Measurements from ENCODE around the gene TAF1. TPM values are rescaled to one million over a fixed set of nuclear protein-coding genes. Genes with fewer than 3 reads are reported as not detected.
"Not testable (repeated sequence)": the region's sequence is repeated elsewhere in the genome, so short reads cannot be mapped to it uniquely, and the experiment has no call there.

Gene TAF1
- polyA plus RNA-seq, 1 experiment: 21.5 TPM

DNA sequence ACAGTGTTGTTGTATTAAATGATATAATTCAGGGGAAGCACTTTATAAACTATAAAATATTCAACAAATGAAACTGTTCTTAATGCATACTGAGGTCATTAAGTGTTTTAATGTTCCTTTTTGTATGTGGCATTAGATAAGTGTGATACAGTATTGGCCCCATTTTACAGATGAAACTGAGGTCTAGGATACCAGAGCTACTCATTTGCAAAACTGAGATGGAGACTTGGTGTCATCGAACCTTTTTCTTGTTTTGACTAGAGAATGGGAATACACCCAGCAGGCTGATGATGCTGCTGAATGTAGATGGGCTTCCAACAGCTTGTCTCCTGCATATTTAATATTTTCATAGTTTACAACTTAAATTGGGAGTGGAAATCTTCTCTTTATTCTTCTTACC is 34.6 kb downstream of the TAF1 start:
- ChIA-PET POLR2A (no interaction called here), CTCF (no interaction called here)
- Histone ChIP-seq H3K4me3 (ENCODE audit: low read depth, low read length) (no peak overlapping the region), H3K9me3 (ENCODE audit: control insufficient read depth, insufficient read depth, low read length) (no peaks in the 10 kb centered on the region), H3K27ac (ENCODE audit: low read depth, low read length) (no peak overlapping the region), H3K27me3 (ENCODE audit: control insufficient read depth, insufficient read depth, low read length) (no peaks in the 10 kb centered on the region)
- TF ChIP-seq, protein P1, sequence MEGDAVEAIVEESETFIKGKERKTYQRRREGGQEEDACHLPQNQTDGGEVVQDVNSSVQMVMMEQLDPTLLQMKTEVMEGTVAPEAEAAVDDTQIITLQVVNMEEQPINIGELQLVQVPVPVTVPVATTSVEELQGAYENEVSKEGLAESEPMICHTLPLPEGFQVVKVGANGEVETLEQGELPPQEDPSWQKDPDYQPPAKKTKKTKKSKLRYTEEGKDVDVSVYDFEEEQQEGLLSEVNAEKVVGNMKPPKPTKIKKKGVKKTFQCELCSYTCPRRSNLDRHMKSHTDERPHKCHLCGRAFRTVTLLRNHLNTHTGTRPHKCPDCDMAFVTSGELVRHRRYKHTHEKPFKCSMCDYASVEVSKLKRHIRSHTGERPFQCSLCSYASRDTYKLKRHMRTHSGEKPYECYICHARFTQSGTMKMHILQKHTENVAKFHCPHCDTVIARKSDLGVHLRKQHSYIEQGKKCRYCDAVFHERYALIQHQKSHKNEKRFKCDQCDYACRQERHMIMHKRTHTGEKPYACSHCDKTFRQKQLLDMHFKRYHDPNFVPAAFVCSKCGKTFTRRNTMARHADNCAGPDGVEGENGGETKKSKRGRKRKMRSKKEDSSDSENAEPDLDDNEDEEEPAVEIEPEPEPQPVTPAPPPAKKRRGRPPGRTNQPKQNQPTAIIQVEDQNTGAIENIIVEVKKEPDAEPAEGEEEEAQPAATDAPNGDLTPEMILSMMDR (IDR thresholded peaks at IDR 0.05; ENCODE audit: low read depth, low read length): no peak
- DNase-seq (ENCODE audit: low read depth, low spot score): no peak

DNA sequence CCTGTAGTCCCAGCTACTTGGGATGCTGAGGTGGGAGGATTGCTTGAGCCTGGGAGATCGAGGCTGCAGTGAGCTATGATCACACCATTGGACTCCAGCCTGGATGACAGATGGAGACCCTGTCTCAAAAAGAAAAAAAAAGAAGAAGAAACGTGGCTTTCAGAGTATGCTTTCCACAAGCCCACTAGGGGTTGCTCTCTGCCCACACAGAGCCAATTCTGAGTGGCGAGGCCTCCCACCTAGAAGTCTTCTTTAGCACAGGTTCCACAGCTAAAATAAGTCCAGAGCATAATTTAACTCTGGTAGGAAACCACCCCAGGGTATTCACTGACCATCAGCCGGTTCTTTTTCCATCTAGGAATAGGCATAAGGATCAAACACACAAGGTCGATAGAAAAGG is 50.1 kb downstream of the TAF1 start:
- DNase-seq (ENCODE audit: low read depth, low spot score); CTCF ChIA-PET; H3K4me3 ChIP-seq (ENCODE audit: low read depth, low read length); H3K9me3 ChIP-seq (ENCODE audit: control insufficient read depth, insufficient read depth, low read length); POLR2A ChIA-PET; H3K27ac ChIP-seq (ENCODE audit: low read depth, low read length); H3K27me3 ChIP-seq (ENCODE audit: control insufficient read depth, insufficient read depth, low read length): not testable (repeated sequence)

DNA sequence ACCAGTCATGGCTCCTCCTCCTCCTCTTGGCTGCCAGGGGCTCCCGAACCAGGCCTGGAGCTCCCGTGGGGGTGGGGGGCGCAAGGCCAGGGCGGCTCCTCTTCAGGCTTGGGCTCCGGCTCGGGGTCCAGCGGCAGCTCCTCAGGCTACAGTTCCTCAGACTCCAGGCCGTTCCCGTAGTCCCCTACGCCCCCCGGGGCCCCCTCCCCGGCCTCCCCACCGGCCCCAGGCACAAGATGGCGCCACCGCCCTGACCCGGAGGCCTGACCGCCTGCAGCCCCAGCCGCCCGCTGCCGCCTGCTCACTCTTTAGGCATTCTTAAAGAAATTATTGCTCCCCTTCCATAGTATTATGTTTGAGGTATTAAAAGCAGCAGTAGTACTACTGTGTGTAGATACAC is 54.5 kb downstream of the TAF1 start:
- ChIA-PET POLR2A (no interaction called here), CTCF (no interaction called here)
- no peaks in the 10 kb centered on the region for H3K9me3 ChIP-seq (ENCODE audit: control insufficient read depth, insufficient read depth, low read length)
- H3K27me3 ChIP-seq (ENCODE audit: control insufficient read depth, insufficient read depth, low read length): no peaks in the 10 kb centered on the region
- no peak for DNase-seq (ENCODE audit: low read depth, low spot score)
- TF ChIP-seq, protein P1 (IDR thresholded peaks at IDR 0.05; ENCODE audit: low read depth, low read length): no peak
- H3K4me3 ChIP-seq (ENCODE audit: low read depth, low read length): no peak overlapping the region
- H3K27ac ChIP-seq (ENCODE audit: low read depth, low read length): no peak overlapping the region

DNA sequence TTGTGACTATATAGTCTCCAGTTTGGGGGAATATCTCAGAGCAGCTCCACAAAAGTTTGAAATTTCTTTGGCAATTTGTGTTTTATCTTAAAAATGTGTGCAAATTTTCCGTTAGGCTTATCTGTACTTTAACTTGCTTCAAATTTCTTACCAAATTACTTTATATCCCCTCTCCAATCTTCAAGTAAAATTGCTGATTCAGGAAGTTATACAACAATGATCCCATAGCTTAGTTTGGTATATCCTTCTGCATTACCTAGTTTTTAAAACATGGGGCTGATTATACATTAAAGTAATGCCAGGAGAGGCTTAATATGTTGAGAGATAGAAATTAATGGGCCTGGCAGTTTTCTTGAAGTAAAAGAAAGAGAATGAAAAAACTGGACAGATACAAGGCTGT is 66.6 kb downstream of the TAF1 start:
- POLR2A ChIA-PET: no interaction called here
- no peak for DNase-seq (ENCODE audit: low read depth, low spot score)
- Histone ChIP-seq H3K27me3 (ENCODE audit: control insufficient read depth, insufficient read depth, low read length) (no peaks in the 10 kb centered on the region), H3K27ac (ENCODE audit: low read depth, low read length) (no peak overlapping the region), H3K4me3 (ENCODE audit: low read depth, low read length) (no peak overlapping the region), H3K9me3 (ENCODE audit: control insufficient read depth, insufficient read depth, low read length) (no peaks in the 10 kb centered on the region)
- TF ChIP-seq, protein P1 (IDR thresholded peaks at IDR 0.05; ENCODE audit: low read depth, low read length): no peak
- CTCF ChIA-PET: no interaction called here

DNA sequence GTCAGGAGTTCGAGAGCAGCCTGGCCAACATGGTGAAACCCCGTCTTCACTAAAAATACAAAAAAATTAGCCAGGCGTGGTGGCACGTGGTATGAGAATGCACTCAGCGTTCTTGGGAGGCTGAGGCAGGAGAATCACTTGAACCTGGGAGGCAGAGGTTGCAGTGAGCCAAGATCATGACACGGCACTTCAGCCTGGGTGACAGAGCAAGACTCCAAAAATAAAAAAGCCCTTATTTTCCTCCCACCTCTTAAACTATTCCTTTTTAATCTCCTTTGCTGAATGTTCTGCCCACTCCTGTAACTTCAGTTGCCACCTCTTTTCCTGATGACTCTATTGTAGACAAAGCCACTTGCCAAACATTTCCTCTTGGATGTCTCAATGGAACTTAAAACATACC is 72.6 kb downstream of the TAF1 start:
- Histone ChIP-seq H3K4me3 (ENCODE audit: low read depth, low read length) (no peak overlapping the region), H3K9me3 (ENCODE audit: control insufficient read depth, insufficient read depth, low read length) (no peaks in the 10 kb centered on the region), H3K27me3 (ENCODE audit: control insufficient read depth, insufficient read depth, low read length) (no peaks in the 10 kb centered on the region), H3K27ac (ENCODE audit: low read depth, low read length) (no peak overlapping the region)
- CTCF ChIA-PET: no interaction called here
- TF ChIP-seq, protein P1 (IDR thresholded peaks at IDR 0.05; ENCODE audit: low read depth, low read length): no peak
- POLR2A ChIA-PET: no interaction called here
- no peak for DNase-seq (ENCODE audit: low read depth, low spot score)

DNA sequence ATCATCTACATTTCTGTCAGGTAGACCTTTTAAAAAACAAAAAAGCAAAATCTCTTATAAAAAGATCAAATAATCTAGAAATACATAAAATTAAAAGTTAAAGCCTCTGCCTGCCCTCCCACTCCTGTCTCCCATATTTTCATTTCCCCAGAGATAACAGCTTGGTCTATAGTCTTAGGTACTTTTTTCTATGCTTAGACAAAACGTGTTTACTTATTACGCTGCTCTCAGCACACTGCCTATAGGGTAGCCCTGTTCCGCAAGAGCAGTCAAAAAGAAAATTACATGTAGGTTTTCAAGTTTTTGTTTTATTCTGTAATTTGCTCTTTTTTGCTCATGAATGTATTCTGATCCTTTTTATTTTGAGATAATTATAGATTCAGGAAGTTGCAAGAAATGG is 73.3 kb downstream of the TAF1 start:
- Histone ChIP-seq H3K27me3 (ENCODE audit: control insufficient read depth, insufficient read depth, low read length) (no peaks in the 10 kb centered on the region), H3K27ac (ENCODE audit: low read depth, low read length) (no peak overlapping the region), H3K4me3 (ENCODE audit: low read depth, low read length) (no peak overlapping the region), H3K9me3 (ENCODE audit: control insufficient read depth, insufficient read depth, low read length) (no peaks in the 10 kb centered on the region)
- no peak for DNase-seq (ENCODE audit: low read depth, low spot score)
- ChIA-PET CTCF (no interaction called here), POLR2A (no interaction called here)
- TF ChIP-seq, protein P1 (IDR thresholded peaks at IDR 0.05; ENCODE audit: low read depth, low read length): no peak
